ENCODE data around the gene IFT20. TPM values are rescaled to one million over a fixed set of nuclear protein-coding genes. Genes with fewer than 3 reads are reported as not detected.

The IFT20 gene
- total RNA-seq, 1 experiment from 2014 or later, result 25.4 TPM

DNA sequence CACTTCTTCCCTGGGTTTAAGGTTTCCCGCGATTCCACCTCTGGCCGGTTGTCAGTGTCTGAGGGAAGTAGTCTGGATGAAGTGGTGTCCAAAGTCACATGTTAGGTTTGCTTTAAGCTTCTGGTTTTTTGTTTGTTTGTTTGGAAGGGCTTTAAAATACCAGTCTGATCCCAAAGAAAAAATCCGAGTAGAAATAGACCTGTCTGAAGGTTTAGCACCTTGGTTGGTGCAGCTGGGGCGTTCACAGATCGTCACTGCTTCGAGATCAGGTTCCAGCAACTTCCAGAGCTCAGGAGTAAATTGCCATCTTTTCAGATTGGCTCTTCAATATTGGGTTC is 15.7 kb downstream of the IFT20 start:
- POLR2A ChIA-PET, result interaction anchor here (2.1 kb wide), 1 partner anchor 16 kb away, joined by 8 read pairs; the partner anchor contains the start of genes IFT20 and TNFAIP1
- no peaks in the 10 kb centered on the region for H3K36me3 ChIP-seq (ENCODE audit: control insufficient read depth, insufficient read depth, low read length)
- H3K27me3 ChIP-seq (ENCODE audit: control insufficient read depth, insufficient read depth, low read length), result no peaks in the 10 kb centered on the region
- CTCF ChIA-PET, result interaction anchor here (0.6 kb wide), 1 partner anchor 28 kb away, joined by 3 read pairs; no protein-coding TSS in a partner anchor
- intact Hi-C loops (cut with micrococcal nuclease; ENCODE audit: unreplicated experiment), result no loop called here
- peaks cover 23% of the 10 kb centered on the region for H3K4me1 ChIP-seq (ENCODE audit: control insufficient read depth, insufficient read depth, low read length)
- H3K4me3 ChIP-seq (ENCODE audit: low read depth in 2 of 2, low read length in 2 of 2), result peak overlapping the region; percentile 79 to 95
- in situ Hi-C loops (cut with HindIII; ENCODE audit: low pct_unique_long_range_greater_than_20kb, low sequenced_read_pairs), result no loop called here
- DNase-seq (ENCODE audit: low read depth, low spot score), result no peak
- ATAC-seq, result no peak
- no peaks in the 10 kb centered on the region for H3K9me3 ChIP-seq (ENCODE audit: control insufficient read depth, insufficient read depth, low read depth, low read length)
- TF ChIP-seq TCF7L2 (IDR thresholded peaks at IDR 0.05; ENCODE audit: low read depth, low read length) (no peak), POLR2AphosphoS5 (IDR thresholded peaks at IDR 0.05; ENCODE audit: low read depth, low read length) (no peak), SIN3A (IDR thresholded peaks at IDR 0.05; ENCODE audit: borderline replicate concordance, insufficient read depth, low read depth, low read length) (no peak)
- TF ChIP-seq, protein P1, sequence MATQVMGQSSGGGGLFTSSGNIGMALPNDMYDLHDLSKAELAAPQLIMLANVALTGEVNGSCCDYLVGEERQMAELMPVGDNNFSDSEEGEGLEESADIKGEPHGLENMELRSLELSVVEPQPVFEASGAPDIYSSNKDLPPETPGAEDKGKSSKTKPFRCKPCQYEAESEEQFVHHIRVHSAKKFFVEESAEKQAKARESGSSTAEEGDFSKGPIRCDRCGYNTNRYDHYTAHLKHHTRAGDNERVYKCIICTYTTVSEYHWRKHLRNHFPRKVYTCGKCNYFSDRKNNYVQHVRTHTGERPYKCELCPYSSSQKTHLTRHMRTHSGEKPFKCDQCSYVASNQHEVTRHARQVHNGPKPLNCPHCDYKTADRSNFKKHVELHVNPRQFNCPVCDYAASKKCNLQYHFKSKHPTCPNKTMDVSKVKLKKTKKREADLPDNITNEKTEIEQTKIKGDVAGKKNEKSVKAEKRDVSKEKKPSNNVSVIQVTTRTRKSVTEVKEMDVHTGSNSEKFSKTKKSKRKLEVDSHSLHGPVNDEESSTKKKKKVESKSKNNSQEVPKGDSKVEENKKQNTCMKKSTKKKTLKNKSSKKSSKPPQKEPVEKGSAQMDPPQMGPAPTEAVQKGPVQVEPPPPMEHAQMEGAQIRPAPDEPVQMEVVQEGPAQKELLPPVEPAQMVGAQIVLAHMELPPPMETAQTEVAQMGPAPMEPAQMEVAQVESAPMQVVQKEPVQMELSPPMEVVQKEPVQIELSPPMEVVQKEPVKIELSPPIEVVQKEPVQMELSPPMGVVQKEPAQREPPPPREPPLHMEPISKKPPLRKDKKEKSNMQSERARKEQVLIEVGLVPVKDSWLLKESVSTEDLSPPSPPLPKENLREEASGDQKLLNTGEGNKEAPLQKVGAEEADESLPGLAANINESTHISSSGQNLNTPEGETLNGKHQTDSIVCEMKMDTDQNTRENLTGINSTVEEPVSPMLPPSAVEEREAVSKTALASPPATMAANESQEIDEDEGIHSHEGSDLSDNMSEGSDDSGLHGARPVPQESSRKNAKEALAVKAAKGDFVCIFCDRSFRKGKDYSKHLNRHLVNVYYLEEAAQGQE (IDR thresholded peaks at IDR 0.05; ENCODE audit: insufficient read depth in 1 of 2, low read depth in 2 of 2, low read length in 1 of 2), result no peak
- TF ChIP-seq, protein P2, sequence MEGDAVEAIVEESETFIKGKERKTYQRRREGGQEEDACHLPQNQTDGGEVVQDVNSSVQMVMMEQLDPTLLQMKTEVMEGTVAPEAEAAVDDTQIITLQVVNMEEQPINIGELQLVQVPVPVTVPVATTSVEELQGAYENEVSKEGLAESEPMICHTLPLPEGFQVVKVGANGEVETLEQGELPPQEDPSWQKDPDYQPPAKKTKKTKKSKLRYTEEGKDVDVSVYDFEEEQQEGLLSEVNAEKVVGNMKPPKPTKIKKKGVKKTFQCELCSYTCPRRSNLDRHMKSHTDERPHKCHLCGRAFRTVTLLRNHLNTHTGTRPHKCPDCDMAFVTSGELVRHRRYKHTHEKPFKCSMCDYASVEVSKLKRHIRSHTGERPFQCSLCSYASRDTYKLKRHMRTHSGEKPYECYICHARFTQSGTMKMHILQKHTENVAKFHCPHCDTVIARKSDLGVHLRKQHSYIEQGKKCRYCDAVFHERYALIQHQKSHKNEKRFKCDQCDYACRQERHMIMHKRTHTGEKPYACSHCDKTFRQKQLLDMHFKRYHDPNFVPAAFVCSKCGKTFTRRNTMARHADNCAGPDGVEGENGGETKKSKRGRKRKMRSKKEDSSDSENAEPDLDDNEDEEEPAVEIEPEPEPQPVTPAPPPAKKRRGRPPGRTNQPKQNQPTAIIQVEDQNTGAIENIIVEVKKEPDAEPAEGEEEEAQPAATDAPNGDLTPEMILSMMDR (IDR thresholded peaks at IDR 0.05), result no peak
- peak overlapping the region; percentile 95 for H3K27ac ChIP-seq (ENCODE audit: low read length)
- BruUV-seq (replicated peaks), result no TSS peak

DNA sequence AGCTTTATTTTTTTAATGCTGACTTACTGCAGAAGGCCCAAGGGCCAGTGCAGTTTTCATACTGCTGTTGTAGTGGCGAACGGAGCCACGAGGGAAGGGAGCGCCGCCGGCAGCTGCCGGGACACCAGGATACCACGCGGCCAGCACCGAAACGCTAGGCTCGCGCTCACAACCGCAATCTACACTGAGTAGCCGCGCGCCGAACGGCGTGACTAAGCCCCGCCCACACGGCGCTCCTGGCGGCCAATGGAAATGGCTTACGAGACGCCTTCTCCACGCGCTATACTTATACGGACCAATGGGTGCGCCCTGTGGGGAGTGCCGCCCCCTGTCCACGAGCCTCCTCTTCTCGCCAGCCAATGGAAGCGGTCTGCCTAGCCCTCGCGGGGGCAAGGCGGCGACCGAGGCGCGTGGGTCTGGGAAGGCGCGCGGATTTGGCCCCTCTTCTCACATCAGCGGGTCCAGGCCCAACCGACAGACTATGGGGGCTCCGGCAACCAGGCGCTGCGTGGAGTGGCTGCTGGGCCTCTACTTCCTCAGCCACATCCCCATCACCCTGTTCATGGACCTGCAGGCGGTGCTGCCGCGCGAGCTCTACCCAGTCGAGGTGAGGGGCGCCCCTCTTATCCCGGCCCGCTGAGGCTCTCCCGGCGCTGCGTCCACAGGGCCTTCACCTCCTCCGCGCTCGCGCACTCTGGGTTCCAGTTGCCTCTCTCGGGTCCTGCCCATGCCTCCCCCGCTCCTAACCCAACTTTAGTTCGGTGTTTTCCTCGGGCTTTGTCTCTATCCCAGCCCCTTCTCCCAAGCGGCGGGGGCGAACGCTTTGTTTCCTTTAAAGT is 16.3 kb downstream of the IFT20 start, which contains the start of gene TMEM97:
TSS of gene TMEM97 (plus strand) at position 442 of the 839 bp plus-strand sequence. CDS start at position 482, 40 bp downstream.
- intact Hi-C loops (cut with micrococcal nuclease; ENCODE audit: unreplicated experiment) (no loop called here), in situ Hi-C loops (cut with HindIII; ENCODE audit: low pct_unique_long_range_greater_than_20kb, low sequenced_read_pairs) (no loop called here)
- H3K9me3 ChIP-seq (ENCODE audit: control insufficient read depth, insufficient read depth, low read depth, low read length), result no peaks in the 10 kb centered on the region
- peak; percentile 99 for ATAC-seq
- peak within 1 kb of the TSS; percentile 95 for H3K27ac ChIP-seq (ENCODE audit: low read length)
- BruUV-seq (replicated peaks), result no TSS peak
- peak; percentile 37; the same call in 1 of the 2 replicates for TF ChIP-seq TCF7L2 (IDR thresholded peaks at IDR 0.05; ENCODE audit: low read depth, low read length)
- peak; percentile 71; the same call in 1 of the 2 replicates for TF ChIP-seq SIN3A (IDR thresholded peaks at IDR 0.05; ENCODE audit: borderline replicate concordance, insufficient read depth, low read depth, low read length)
- TF ChIP-seq, protein P1 (IDR thresholded peaks at IDR 0.05; ENCODE audit: insufficient read depth in 1 of 2, low read depth in 2 of 2, low read length in 1 of 2), result no peak
- peak; percentile 86 for TF ChIP-seq POLR2AphosphoS5 (IDR thresholded peaks at IDR 0.05; ENCODE audit: low read depth, low read length)
- peak; percentile 65 for DNase-seq (ENCODE audit: low read depth, low spot score)
- peaks cover 23% of the 10 kb centered on the region for H3K4me1 ChIP-seq (ENCODE audit: control insufficient read depth, insufficient read depth, low read length)
- peak within 1 kb of the TSS; percentile 79 to 95 for H3K4me3 ChIP-seq (ENCODE audit: low read depth in 2 of 2, low read length in 2 of 2)
- H3K36me3 ChIP-seq (ENCODE audit: control insufficient read depth, insufficient read depth, low read length), result no peaks in the 10 kb centered on the region
- H3K27me3 ChIP-seq (ENCODE audit: control insufficient read depth, insufficient read depth, low read length), result no peaks in the 10 kb centered on the region
- ChIA-PET POLR2A (interaction anchor here (2.1 kb wide), 1 partner anchor 17 kb away, joined by 8 read pairs; the partner anchor contains the start of genes IFT20 and TNFAIP1), CTCF (interaction anchor here (0.6 kb wide), 1 partner anchor 29 kb away, joined by 3 read pairs; no protein-coding TSS in a partner anchor)
